GM21526 (cell line): ENCODE data around the gene GALNT2.

Experiments
- ATAC-seq: cut with Tn5 transposase; IDR thresholded peaks from one replicate; pipeline ENCODE4 v1.9.1; 2021; ENCODE audit warnings: moderate library complexity; ENCODE audit not compliant: unreplicated experiment, low FRiP score

The GALNT2 gene

GRCh38 chr1:230087028-230087716 lies 20.1 kb downstream of the GALNT2 start:
- ATAC-seq = no peak

- no peak for ATAC-seq
Observed at GRCh38 chr1:230087717-230088105, 20.7 kb downstream of the GALNT2 start.

- no peak for ATAC-seq
Observed at GRCh38 chr1:230090194-230090711, 23.2 kb downstream of the GALNT2 start.

GRCh38 chr1:230091473-230092231 lies 24.6 kb downstream of the GALNT2 start:
- ATAC-seq = no peak

GRCh38 chr1:230094746-230095145 lies 27.7 kb downstream of the GALNT2 start:
- ATAC-seq = no peak

- no peak for ATAC-seq
Observed at GRCh38 chr1:230095938-230096337, 28.9 kb downstream of the GALNT2 start.

GRCh38 chr1:230097370-230097769 lies 30.3 kb downstream of the GALNT2 start:
- no peak for ATAC-seq

GRCh38 chr1:230098723-230099122 lies 31.7 kb downstream of the GALNT2 start:
- no peak for ATAC-seq

GRCh38 chr1:230099465-230099864 lies 32.4 kb downstream of the GALNT2 start:
- ATAC-seq = no peak

- no peak for ATAC-seq
Observed at GRCh38 chr1:230100932-230101331, 33.9 kb downstream of the GALNT2 start.

- no peak for ATAC-seq
Observed at GRCh38 chr1:230101556-230101955, 34.5 kb downstream of the GALNT2 start.

- no peak for ATAC-seq
Observed at GRCh38 chr1:230102046-230102445, 35.0 kb downstream of the GALNT2 start.

- no peak for ATAC-seq
Observed at GRCh38 chr1:230102472-230102871, 35.4 kb downstream of the GALNT2 start.

GRCh38 chr1:230103306-230104173 lies 36.5 kb downstream of the GALNT2 start:
- ATAC-seq = no peak

GRCh38 chr1:230104395-230105244 lies 37.6 kb downstream of the GALNT2 start:
- ATAC-seq = no peak

GRCh38 chr1:230105245-230105753 lies 38.3 kb downstream of the GALNT2 start:
- ATAC-seq = no peak

GRCh38 chr1:230105754-230106625 lies 39.0 kb downstream of the GALNT2 start:
- ATAC-seq = no peak

- no peak for ATAC-seq
Observed at GRCh38 chr1:230107941-230108340, 40.9 kb downstream of the GALNT2 start.

- no peak for ATAC-seq
Observed at GRCh38 chr1:230108580-230108979, 41.5 kb downstream of the GALNT2 start.
